Lower lobe of right lung (tissue), 2 donors: ENCODE data around the gene OR8U1. TPM values are rescaled to one million over a fixed set of nuclear protein-coding genes. Genes with fewer than 3 reads are reported as not detected.
"Not testable (repeated sequence)": the region's sequence is repeated elsewhere in the genome, so short reads cannot be mapped to it uniquely, and the experiment has no call there.

Source experiments
- ATAC-seq, 2 donors: fragments of 200-7000 bp; cut with Tn5 transposase; one replicate each; pipeline ENCODE4 v1.9.1; 2020 to 2022; ENCODE audit warnings: mild to moderate bottlenecking in 2 of 2, moderate library complexity in 2 of 2
- DNase-seq: peaks from one replicate; pipeline ENCODE4 v3.0.0-alpha.2; 2020
- H3K27ac ChIP-seq: fragments of 200-600 bp; one replicate; pipeline ENCODE4 v1.8.0; 2022
- H3K27me3 ChIP-seq: fragments of 200-600 bp; one replicate; pipeline ENCODE4 v1.8.0; 2022; ENCODE audit warnings: low read depth
- H3K36me3 ChIP-seq: fragments of 200-600 bp; one replicate; pipeline ENCODE4 v1.8.0; 2022; ENCODE audit warnings: mild to moderate bottlenecking
- H3K4me1 ChIP-seq: fragments of 200-600 bp; one replicate; pipeline ENCODE4 v1.8.0; 2022
- H3K4me3 ChIP-seq: fragments of 200-600 bp; one replicate; pipeline ENCODE4 v1.8.0; 2022; ENCODE audit warnings: mild to moderate bottlenecking
- H3K9me3 ChIP-seq: fragments of 200-600 bp; one replicate; pipeline ENCODE4 v1.8.0; 2022
- CTCF ChIP-seq: fragments of 200-600 bp; IDR thresholded peaks from one replicate; pipeline ENCODE4 v1.8.0; 2022; ENCODE audit warnings: antibody characterized with exemption, mild to moderate bottlenecking
- intact Hi-C: fragments of 100-400 bp; cut with DNase I; formaldehyde crosslinking; loops from one replicate; pipeline ENCODE4 v1.11.0; 2022
- total RNA-seq: library from RNA; stranded (reverse); fragmentation: NEBNext Ultra II Directional; extraction: Animal tissue kit (Norgen Biotek cat#: 25700); gene quantifications from one replicate; pipeline ENCODE4 v1.2.1, GENCODE V29; 2021
- donor health status: DM: no; HTN: yes; CAD: no; lungs with severe emphysema.

OR8U1 gene
- total RNA-seq, 1 donor from 2014 or later, result not detected

GRCh38 chr11:56353991-56354390, 21.4 kb upstream of the OR8U1 start, which contains the start of gene OR8J1:
Gene OR8J1, plus strand, starts transcription at chr11:56354291. Its CDS starts 5,956 bp downstream, at chr11:56360247.
- Histone ChIP-seq H3K27me3 (no peaks in the 10 kb centered on the region), H3K27ac (no peak within 1 kb of the TSS), H3K36me3 (no peaks in the 10 kb centered on the region), H3K4me3 (no peak within 1 kb of the TSS), H3K9me3 (no peaks in the 10 kb centered on the region), H3K4me1 (no peaks in the 10 kb centered on the region)
- DNase-seq (no peak), ATAC-seq (no peak)
- no peak for TF ChIP-seq CTCF
- intact Hi-C loops, result no loop called here

- Histone ChIP-seq H3K36me3 (no peaks in the 10 kb centered on the region), H3K4me3 (no peak overlapping the region), H3K27ac (no peak overlapping the region), H3K27me3 (no peaks in the 10 kb centered on the region), H3K4me1 (no peaks in the 10 kb centered on the region), H3K9me3 (no peaks in the 10 kb centered on the region)
- TF ChIP-seq CTCF, result no peak
- no peak for ATAC-seq
- intact Hi-C loops, result no loop called here
- no peak for DNase-seq
These were observed 4.7 kb downstream of the OR8U1 start for GRCh38 chr11:56380120-56380519.

- no peaks in the 10 kb centered on the region for H3K4me1 ChIP-seq
- DNase-seq (no peak), ATAC-seq (no peak)
- intact Hi-C loops, result no loop called here
- no peaks in the 10 kb centered on the region for H3K9me3 ChIP-seq
- H3K27me3 ChIP-seq, result no peaks in the 10 kb centered on the region
- no peak for TF ChIP-seq CTCF
- no peak overlapping the region for H3K27ac ChIP-seq
- H3K36me3 ChIP-seq, result no peaks in the 10 kb centered on the region
- H3K4me3 ChIP-seq, result no peak overlapping the region
These were observed 19.0 kb downstream of the OR8U1 start for GRCh38 chr11:56394381-56394780.

GRCh38 chr11:56396047-56396446, 20.6 kb downstream of the OR8U1 start:
- no peaks in the 10 kb centered on the region for H3K4me1 ChIP-seq
- intact Hi-C loops, result no loop called here
- DNase-seq (no peak), ATAC-seq (no peak)
- TF ChIP-seq CTCF, result no peak
- no peak overlapping the region for H3K27ac ChIP-seq
- no peak overlapping the region for H3K4me3 ChIP-seq
- no peaks in the 10 kb centered on the region for H3K9me3 ChIP-seq
- H3K27me3 ChIP-seq, result no peaks in the 10 kb centered on the region
- H3K36me3 ChIP-seq, result no peaks in the 10 kb centered on the region

GRCh38 chr11:56401858-56402461, 26.5 kb downstream of the OR8U1 start:
- H3K9me3 ChIP-seq, ATAC-seq, H3K27ac ChIP-seq, H3K4me3 ChIP-seq, H3K36me3 ChIP-seq, DNase-seq, intact Hi-C loops, H3K4me1 ChIP-seq, H3K27me3 ChIP-seq: not testable (repeated sequence)

GRCh38 chr11:56404393-56404792, 29.0 kb downstream of the OR8U1 start:
- H3K27ac ChIP-seq, result no peak overlapping the region
- H3K4me1 ChIP-seq, result no peaks in the 10 kb centered on the region
- ATAC-seq (no peak), DNase-seq (no peak)
- H3K9me3 ChIP-seq, result no peaks in the 10 kb centered on the region
- H3K36me3 ChIP-seq, result no peaks in the 10 kb centered on the region
- no peak for TF ChIP-seq CTCF
- intact Hi-C loops, result no loop called here
- no peaks in the 10 kb centered on the region for H3K27me3 ChIP-seq
- H3K4me3 ChIP-seq, result no peak overlapping the region
